ENCODE results near the gene PNMA5. TPM values are rescaled to one million over a fixed set of nuclear protein-coding genes. Genes with fewer than 3 reads are reported as not detected.

Gene PNMA5
- total RNA-seq, 2 donors from 2014 or later = not detected

- TF ChIP-seq CTCF (IDR thresholded peaks at IDR 0.05) = no peak
- intact Hi-C loops (cut with DNase I) = no loop called here
- H3K27me3 ChIP-seq = no peaks in the 10 kb centered on the region
- no peak overlapping the region for H3K27ac ChIP-seq
- H3K36me3 ChIP-seq = no peaks in the 10 kb centered on the region
- DNase-seq = no peak
- H3K9ac ChIP-seq (ENCODE audit: low read depth in 2 of 2, low read length in 2 of 2) = no peak overlapping the region
- no peaks in the 10 kb centered on the region for H3K4me1 ChIP-seq
- H3K4me3 ChIP-seq = no peak overlapping the region
- no peaks in the 10 kb centered on the region for H3K9me3 ChIP-seq
Measured at GRCh38 chrX:152968193-152968592, 25.7 kb downstream of the PNMA5 start.

- Histone ChIP-seq H3K4me1 (no peaks in the 10 kb centered on the region), H3K9me3 (no peaks in the 10 kb centered on the region), H3K27ac (no peak overlapping the region), H3K36me3 (no peaks in the 10 kb centered on the region), H3K9ac (ENCODE audit: low read depth in 2 of 2, low read length in 2 of 2) (no peak overlapping the region), H3K27me3 (no peaks in the 10 kb centered on the region), H3K4me3 (no peak overlapping the region)
- intact Hi-C loops (cut with DNase I) = no loop called here
- TF ChIP-seq CTCF (IDR thresholded peaks at IDR 0.05) = no peak
- DNase-seq = no peak
Measured at GRCh38 chrX:152960115-152960514, 33.8 kb downstream of the PNMA5 start.

GRCh38 chrX:152959626-152960025, 34.3 kb downstream of the PNMA5 start:
- no peaks in the 10 kb centered on the region for H3K27me3 ChIP-seq
- H3K4me1 ChIP-seq = no peaks in the 10 kb centered on the region
- no peaks in the 10 kb centered on the region for H3K36me3 ChIP-seq
- DNase-seq = no peak
- TF ChIP-seq CTCF (IDR thresholded peaks at IDR 0.05) = no peak
- H3K9ac ChIP-seq (ENCODE audit: low read depth in 2 of 2, low read length in 2 of 2) = no peak overlapping the region
- intact Hi-C loops (cut with DNase I) = loop anchor here (10.0 kb wide), 1 partner anchor 705 kb away; no protein-coding TSS in a partner anchor
- H3K27ac ChIP-seq = no peak overlapping the region
- H3K4me3 ChIP-seq = no peak overlapping the region
- no peaks in the 10 kb centered on the region for H3K9me3 ChIP-seq

GRCh38 chrX:152958524-152959465, 35.1 kb downstream of the PNMA5 start:
- no peaks in the 10 kb centered on the region for H3K4me1 ChIP-seq
- H3K27me3 ChIP-seq = no peaks in the 10 kb centered on the region
- no peaks in the 10 kb centered on the region for H3K9me3 ChIP-seq
- intact Hi-C loops (cut with DNase I) = loop anchor here (10.0 kb wide), 1 partner anchor 706 kb away; no protein-coding TSS in a partner anchor
- TF ChIP-seq CTCF (IDR thresholded peaks at IDR 0.05) = peak; percentile 92
- H3K36me3 ChIP-seq = no peaks in the 10 kb centered on the region
- H3K27ac ChIP-seq = peak overlapping the region; percentile 47
- H3K9ac ChIP-seq (ENCODE audit: low read depth in 2 of 2, low read length in 2 of 2) = no peak overlapping the region
- DNase-seq = peak; percentile 93
- no peak overlapping the region for H3K4me3 ChIP-seq

- TF ChIP-seq CTCF (IDR thresholded peaks at IDR 0.05) = no peak
- Histone ChIP-seq H3K36me3 (no peaks in the 10 kb centered on the region), H3K27me3 (no peaks in the 10 kb centered on the region), H3K4me3 (no peak overlapping the region), H3K27ac (peak overlapping the region; percentile 47), H3K9ac (ENCODE audit: low read depth in 2 of 2, low read length in 2 of 2) (no peak overlapping the region), H3K4me1 (no peaks in the 10 kb centered on the region), H3K9me3 (no peaks in the 10 kb centered on the region)
- intact Hi-C loops (cut with DNase I) = loop anchor here (10.0 kb wide), 1 partner anchor 707 kb away; no protein-coding TSS in a partner anchor
- no peak for DNase-seq
Measured at GRCh38 chrX:152958047-152958446, 35.9 kb downstream of the PNMA5 start.

All from colonic mucosa (tissue), 4 donors.